Measurements from ENCODE around the gene DNAI4. TPM values are rescaled to one million over a fixed set of nuclear protein-coding genes. Genes with fewer than 3 reads are reported as not detected.

DNAI4 gene
- total and polyA plus RNA-seq, 2 of the 8 experiments (the other 6 are each of a cell fraction or from before 2014, with no cell fraction given): 0.32 to 2.1 TPM

GRCh38 chr1:66919063-66919462, 5.6 kb downstream of the DNAI4 start:
- no peaks in the 10 kb centered on the region for H3K23me2 ChIP-seq (ENCODE audit: low read depth, low read length)
- no peak overlapping the region for H4K5ac ChIP-seq (ENCODE audit: insufficient read length, low read depth, low read length)
- H4K8ac ChIP-seq (ENCODE audit: extremely low read depth, insufficient read depth, low read length): no peak overlapping the region
- no peak for FAIRE-seq
- no peak overlapping the region for H2BK5ac ChIP-seq (ENCODE audit: low read depth, low read length)
- H3K18ac ChIP-seq (ENCODE audit: extremely low read depth, low read length): no peak overlapping the region
- no peak overlapping the region for H2BK120ac ChIP-seq (replicated peaks; ENCODE audit: low read depth, low read length)
- H3K4me2 ChIP-seq (ENCODE audit: insufficient read depth in 1 of 2, low read depth in 2 of 2, low read length in 2 of 2): no peak overlapping the region
- H3K36me3 ChIP-seq (ENCODE audit: control insufficient read depth in 2 of 4, insufficient read depth in 4 of 4, low read length in 3 of 4): no peaks in the 10 kb centered on the region; a peak in 1 of 8 replicates
- H2BK12ac ChIP-seq (ENCODE audit: low read depth, low read length): no peak overlapping the region
- 0 out of 2 replicates have a peak, but pooled peaks cover 2% of the 10 kb centered on the region for H3K79me1 ChIP-seq (ENCODE audit: low read depth, low read length)
- DNase-seq (ENCODE audit: low read depth in 1 of 2, low spot score in 2 of 2): no peak
- no peak overlapping the region for H4K91ac ChIP-seq (replicated peaks; ENCODE audit: insufficient read length, low read length)
- no peak overlapping the region for H2AFZ ChIP-seq (ENCODE audit: low read length)
- peaks cover 0 to 1% of the 10 kb centered on the region in 2 experiments for H4K20me1 ChIP-seq (replicated peaks in 1 of 2; ENCODE audit: control insufficient read depth in 1 of 2, insufficient read depth in 2 of 2, low read length in 2 of 2)
- H3K23ac ChIP-seq (ENCODE audit: insufficient read length): no peak overlapping the region
- no peak overlapping the region for H3K9ac ChIP-seq (replicated peaks in 1 of 4; ENCODE audit: extremely low read depth in 1 of 4, low read depth in 3 of 4, low read length in 3 of 4)
- no peak overlapping the region for H3K56ac ChIP-seq (replicated peaks; ENCODE audit: insufficient read length, low read depth, low read length)
- WGBS, 2 experiments (ENCODE audit: extremely low coverage in 1 of 2, insufficient coverage in 1 of 2, insufficient read length in 1 of 2, insufficient replicate concordance in 2 of 2, low coverage in 1 of 2, low lambda C conversion rate in 2 of 2, missing lambda C conversion rate in 1 of 2): 100% methylated on average over 1 of the region's 1 CpG; no CpG with 5 or more reads in 1 of the 2 experiments
- no peak overlapping the region for H3K4ac ChIP-seq (replicated peaks; ENCODE audit: insufficient read length, low read depth, low read length)
- H3K14ac ChIP-seq (ENCODE audit: insufficient read length): no peak overlapping the region
- no peaks in the 10 kb centered on the region for H3K9me3 ChIP-seq (ENCODE audit: insufficient read depth in 2 of 2, low read depth in 1 of 2, low read length in 1 of 2)
- no peak overlapping the region for H2BK15ac ChIP-seq (ENCODE audit: low read length)
- peaks cover 0 to 7% (median 0%) of the 10 kb centered on the region in 4 experiments; a peak in 2 of 7 replicates for H3K4me1 ChIP-seq (replicated peaks in 1 of 4; ENCODE audit: control insufficient read depth in 3 of 4, insufficient read depth in 4 of 4, low read length in 3 of 4)
- H3K27me3 ChIP-seq (replicated peaks in 1 of 4; ENCODE audit: control insufficient read depth in 3 of 4, extremely low read depth in 1 of 4, insufficient read depth in 3 of 4, low read length in 3 of 4): no peaks in the 10 kb centered on the region
- no peak overlapping the region for H3K4me3 ChIP-seq (ENCODE audit: extremely low read depth in 1 of 4, insufficient read depth in 2 of 4, low read depth in 3 of 4, low read length in 4 of 4)
- no peak overlapping the region for H3K27ac ChIP-seq (ENCODE audit: low read depth, low read length)
- H2BK20ac ChIP-seq (ENCODE audit: low read length): no peak overlapping the region
- ChIA-PET CTCF (ENCODE audit: partially characterized antibody) (no interaction called here), POLR2A (ENCODE audit: partially characterized antibody) (interaction anchor here (1.1 to 1.7 kb wide), 2 partner anchors 7 to 11 kb away, joined by 3 to 4 read pairs; no protein-coding TSS in a partner anchor)
- H2AK5ac ChIP-seq (ENCODE audit: low read depth, low read length): no peak overlapping the region
- H3K79me2 ChIP-seq (ENCODE audit: control insufficient read depth in 1 of 2, insufficient read depth in 2 of 2, low read length in 2 of 2): peaks cover 3 to 27% of the 10 kb centered on the region in 2 experiments; a peak in 3 of 4 replicates
- no peak for TF ChIP-seq TBP (IDR thresholded peaks at IDR 0.05; ENCODE audit: low read depth, low read length)
- TF ChIP-seq SP1 (IDR thresholded peaks at IDR 0.05; ENCODE audit: low read depth, low read length): no peak
- no peak for TF ChIP-seq JUN (IDR thresholded peaks at IDR 0.05; ENCODE audit: low read depth, low read length)
- TF ChIP-seq, protein P1, sequence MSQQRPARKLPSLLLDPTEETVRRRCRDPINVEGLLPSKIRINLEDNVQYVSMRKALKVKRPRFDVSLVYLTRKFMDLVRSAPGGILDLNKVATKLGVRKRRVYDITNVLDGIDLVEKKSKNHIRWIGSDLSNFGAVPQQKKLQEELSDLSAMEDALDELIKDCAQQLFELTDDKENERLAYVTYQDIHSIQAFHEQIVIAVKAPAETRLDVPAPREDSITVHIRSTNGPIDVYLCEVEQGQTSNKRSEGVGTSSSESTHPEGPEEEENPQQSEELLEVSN (IDR thresholded peaks at IDR 0.05): no peak
- TF ChIP-seq KDM5A (IDR thresholded peaks at IDR 0.05; ENCODE audit: low read length): no peak
- TF ChIP-seq ZNF274 (IDR thresholded peaks at IDR 0.05; ENCODE audit: borderline replicate concordance, extremely low read depth, low read length): no peak
- TF ChIP-seq HDAC6 (IDR thresholded peaks at IDR 0.05; ENCODE audit: low read depth, low read length): no peak
- no peak for TF ChIP-seq EZH2 (IDR thresholded peaks at IDR 0.05; ENCODE audit: low read depth, low read length, severe bottlenecking)
- no peak for TF ChIP-seq POLR2A (IDR thresholded peaks at IDR 0.05; ENCODE audit: control extremely low read depth in 1 of 2, low read depth in 2 of 2, low read length in 2 of 2)
- no peak for TF ChIP-seq SP4 (IDR thresholded peaks at IDR 0.05; ENCODE audit: low read length)
- no peak for TF ChIP-seq CBX8 (IDR thresholded peaks at IDR 0.05; ENCODE audit: borderline replicate concordance, low read depth, low read length)
- TF ChIP-seq GABPA (IDR thresholded peaks at IDR 0.05; ENCODE audit: borderline replicate concordance, insufficient read depth, low read length): no peak
- no peak for TF ChIP-seq RBBP5 (IDR thresholded peaks at IDR 0.05; ENCODE audit: borderline replicate concordance, low read depth, low read length)
- TF ChIP-seq NANOG (IDR thresholded peaks at IDR 0.05; ENCODE audit: insufficient read depth, low read depth, low read length, poor library complexity, severe bottlenecking): no peak
- no peak for TF ChIP-seq SP2 (IDR thresholded peaks at IDR 0.05; ENCODE audit: low read length)

Data from H1 (cell line).